Epithelial cell of proximal tubule (primary cell): ENCODE measurements around the gene MDC1. TPM values are rescaled to one million over a fixed set of nuclear protein-coding genes. Genes with fewer than 3 reads are reported as not detected.
"Not testable (repeated sequence)": the region's sequence is repeated elsewhere in the genome, so short reads cannot be mapped to it uniquely, and the experiment has no call there.

Experiments
- DNase-seq: peaks from one replicate; pipeline ENCODE4 v3.0.0-alpha.2; 2011; ENCODE audit warnings: low read depth
- H3K4me3 ChIP-seq: 2 replicates; pipeline ENCODE4 v1.5.1; 2011; ENCODE audit warnings: low read depth, mild to moderate bottlenecking, low read length
- CTCF ChIP-seq: conservative IDR thresholded peaks from 2 replicates; pipeline ENCODE4 v1.5.1; 2012; ENCODE audit warnings: low read depth, mild to moderate bottlenecking, low read length
- total RNA-seq: library from RNA; depleted of rRNA; stranded (reverse); fragments of >200 nt; gene quantifications from 2 replicates; pipeline ENCODE4 v1.2.3, GENCODE V29; 2015

The MDC1 gene
- total RNA-seq, 1 donor from 2014 or later, result 11.4 TPM

- TF ChIP-seq CTCF, result no peak
- H3K4me3 ChIP-seq, result peak overlapping the region; percentile 25
- no peak for DNase-seq
These were observed 37.1 kb downstream of the MDC1 start for GRCh38 chr6:30679765-30680535.

- peak; percentile 94 for TF ChIP-seq CTCF
- peak overlapping the region; percentile 36 for H3K4me3 ChIP-seq
- DNase-seq, result no peak
These were observed 37.9 kb downstream of the MDC1 start for GRCh38 chr6:30678964-30679726.

GRCh38 chr6:30676660-30677285 lies 40.3 kb downstream of the MDC1 start:
- no peak for DNase-seq
- no peak for TF ChIP-seq CTCF
- no peak overlapping the region for H3K4me3 ChIP-seq

GRCh38 chr6:30672445-30673253 lies 44.4 kb downstream of the MDC1 start, which contains the start of gene DHX16:
Gene DHX16, minus strand, starts transcription at chr6:30673006. Its CDS starts 165 bp downstream, at chr6:30672841.
- peak within 1 kb of the TSS; percentile 80 for H3K4me3 ChIP-seq
- peak; percentile 91 for DNase-seq
- TF ChIP-seq CTCF, result peak; percentile 94

GRCh38 chr6:30670760-30671527 lies 46.1 kb downstream of the MDC1 start:
- peak; percentile 40 for TF ChIP-seq CTCF
- H3K4me3 ChIP-seq, result no peak overlapping the region
- DNase-seq, result no peak

GRCh38 chr6:30666300-30666699 lies 50.8 kb downstream of the MDC1 start:
- H3K4me3 ChIP-seq, DNase-seq: not testable (repeated sequence)
